HG03039 (cell line): ENCODE results near the gene SLC13A4.
"Not testable (repeated sequence)": the region's sequence is repeated elsewhere in the genome, so short reads cannot be mapped to it uniquely, and the experiment has no call there.

ENCODE experiments used
- ATAC-seq: cut with Tn5 transposase; IDR thresholded peaks from one replicate; pipeline ENCODE4 v1.9.1; 2021; ENCODE audit warnings: mild to moderate bottlenecking, moderate library complexity; ENCODE audit not compliant: unreplicated experiment

Gene SLC13A4, protein sequence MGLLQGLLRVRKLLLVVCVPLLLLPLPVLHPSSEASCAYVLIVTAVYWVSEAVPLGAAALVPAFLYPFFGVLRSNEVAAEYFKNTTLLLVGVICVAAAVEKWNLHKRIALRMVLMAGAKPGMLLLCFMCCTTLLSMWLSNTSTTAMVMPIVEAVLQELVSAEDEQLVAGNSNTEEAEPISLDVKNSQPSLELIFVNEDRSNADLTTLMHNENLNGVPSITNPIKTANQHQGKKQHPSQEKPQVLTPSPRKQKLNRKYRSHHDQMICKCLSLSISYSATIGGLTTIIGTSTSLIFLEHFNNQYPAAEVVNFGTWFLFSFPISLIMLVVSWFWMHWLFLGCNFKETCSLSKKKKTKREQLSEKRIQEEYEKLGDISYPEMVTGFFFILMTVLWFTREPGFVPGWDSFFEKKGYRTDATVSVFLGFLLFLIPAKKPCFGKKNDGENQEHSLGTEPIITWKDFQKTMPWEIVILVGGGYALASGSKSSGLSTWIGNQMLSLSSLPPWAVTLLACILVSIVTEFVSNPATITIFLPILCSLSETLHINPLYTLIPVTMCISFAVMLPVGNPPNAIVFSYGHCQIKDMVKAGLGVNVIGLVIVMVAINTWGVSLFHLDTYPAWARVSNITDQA

DNA sequence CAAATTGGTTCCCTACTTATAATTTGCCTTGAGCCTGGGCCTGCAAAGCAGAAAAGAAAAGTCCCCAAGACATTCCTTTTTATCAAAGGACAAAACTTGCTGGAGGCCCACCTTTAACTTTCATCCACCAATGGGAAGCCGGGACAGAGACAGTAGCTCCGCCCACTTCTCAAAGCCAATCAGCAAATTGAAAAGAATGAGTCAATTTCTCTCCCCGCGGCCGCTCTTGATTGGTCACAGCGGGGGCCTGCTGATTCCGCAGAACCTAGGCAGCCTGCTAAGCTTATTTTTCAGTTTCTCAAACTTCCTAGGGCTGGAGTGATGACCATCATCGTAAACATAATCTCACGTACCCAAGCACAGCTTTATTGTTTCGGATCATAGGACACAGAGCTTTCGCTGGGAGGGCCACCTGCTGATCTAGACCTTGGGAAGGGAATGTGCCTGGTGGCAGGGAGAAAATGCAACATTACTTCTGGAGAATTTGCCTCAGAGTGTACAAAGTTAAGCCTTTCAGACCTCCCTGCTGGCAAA is at the start of gene SLC13A4:
Gene SLC13A4, minus strand, starts transcription at position 51 of the 534 bp plus-strand sequence. CDS start 690 bp downstream, outside the sequence.
- ATAC-seq, result no peak

DNA sequence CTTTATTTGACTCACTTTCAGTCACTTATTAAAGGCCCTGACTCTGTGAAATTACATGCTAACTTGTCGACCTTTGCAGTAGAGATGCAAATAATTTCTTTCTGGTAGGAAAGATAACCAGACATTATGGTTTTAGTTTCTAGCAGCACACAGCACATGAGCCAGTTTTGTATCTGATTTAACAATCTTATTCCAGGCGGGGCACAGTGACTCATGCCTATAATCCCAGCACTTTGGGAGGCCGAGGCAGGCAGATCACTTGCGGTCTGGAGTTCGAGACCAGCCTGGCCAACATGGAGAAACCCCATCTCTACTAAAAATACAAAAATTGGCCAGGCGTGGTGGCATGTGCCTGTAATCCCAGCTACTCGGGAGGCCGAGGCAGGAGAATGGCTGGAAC is 47.9 kb upstream of the SLC13A4 start:
- not testable (repeated sequence) for ATAC-seq

DNA sequence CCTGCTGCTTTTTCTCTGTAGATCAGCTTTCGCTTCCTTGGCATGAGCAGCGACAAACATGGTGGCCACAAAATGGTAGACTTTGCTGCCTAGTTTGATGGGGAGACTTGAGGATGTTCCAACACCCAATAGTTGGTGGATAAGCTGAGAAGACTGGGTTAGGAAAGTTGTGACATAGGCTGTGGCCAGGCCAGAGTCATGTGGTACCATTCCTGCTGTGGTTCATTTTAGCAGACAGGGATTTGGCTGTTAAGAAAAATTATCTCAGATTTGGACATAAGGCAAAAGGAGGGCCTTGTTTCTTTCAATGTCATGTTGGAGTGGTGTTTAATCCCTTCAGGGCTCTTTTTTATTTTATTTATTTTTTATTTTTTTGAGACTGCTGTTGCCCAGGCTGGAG is 47.2 kb upstream of the SLC13A4 start:
- ATAC-seq, result no peak

DNA sequence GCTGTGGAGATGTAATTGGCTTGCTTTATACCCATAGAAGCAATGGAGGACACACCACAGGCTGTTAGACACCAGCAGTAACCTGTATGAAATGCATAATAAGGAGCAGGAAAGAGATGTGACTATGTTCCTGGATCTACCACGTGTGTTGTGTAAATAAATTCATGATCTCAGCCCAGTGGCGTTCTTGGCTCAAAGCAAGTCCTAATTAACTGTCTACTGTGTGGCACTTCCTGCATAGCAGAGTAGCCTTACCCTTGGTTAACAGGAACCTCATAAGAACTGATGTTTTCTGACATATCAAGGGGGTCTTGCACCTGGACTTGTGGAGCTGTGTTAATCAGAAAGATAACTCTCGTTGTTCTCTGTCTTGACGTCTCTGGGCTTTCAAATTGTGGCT is 46.3 kb upstream of the SLC13A4 start:
- no peak for ATAC-seq

DNA sequence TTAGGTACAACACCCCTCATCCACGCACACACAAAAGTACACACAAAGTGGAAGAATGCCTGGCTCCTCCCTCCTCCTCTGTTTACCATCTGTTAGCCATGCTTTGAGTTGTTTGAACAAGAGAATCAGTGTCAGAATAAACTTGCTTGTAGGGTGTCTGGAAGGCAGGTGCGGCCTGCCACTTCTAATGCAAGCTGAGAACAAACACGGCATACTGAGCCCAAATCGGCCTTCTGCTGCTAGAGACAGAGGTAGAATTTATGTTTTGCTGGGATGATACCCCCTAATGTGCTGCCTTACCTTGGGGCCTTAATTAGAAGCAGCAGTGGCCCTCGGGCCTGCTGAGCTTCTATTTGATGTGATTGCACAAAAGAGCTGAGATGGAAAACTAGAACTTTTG is 45.5 kb upstream of the SLC13A4 start:
- no peak for ATAC-seq

DNA sequence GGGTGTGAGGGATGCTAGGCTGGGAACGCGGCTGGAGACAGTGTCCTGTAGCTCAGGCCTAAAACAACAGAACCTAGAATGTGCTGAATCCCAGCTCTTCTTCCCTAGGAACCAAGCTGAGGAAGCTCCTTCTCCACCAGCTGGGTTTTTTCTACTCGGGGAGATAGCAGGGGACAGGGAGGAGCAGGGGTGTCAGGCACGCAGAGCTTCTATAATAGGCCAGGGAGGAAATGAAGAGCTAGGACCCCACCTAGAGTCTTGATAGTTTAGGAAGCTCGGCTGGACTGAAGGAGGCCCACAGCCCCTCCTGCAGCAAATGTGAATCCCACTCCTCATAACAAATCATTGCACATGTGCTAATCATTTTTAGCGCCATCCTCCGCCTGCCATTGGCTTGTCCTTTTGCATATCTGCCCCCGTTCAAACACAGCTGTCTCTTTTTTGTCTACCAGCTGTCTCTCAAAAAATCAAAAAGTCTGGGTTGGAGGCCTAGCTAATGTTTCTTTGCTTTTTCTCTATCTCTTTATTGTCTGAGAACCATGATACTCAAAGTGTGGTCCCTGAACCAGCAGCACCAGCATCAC is 44.7 kb upstream of the SLC13A4 start:
- ATAC-seq, result no peak

DNA sequence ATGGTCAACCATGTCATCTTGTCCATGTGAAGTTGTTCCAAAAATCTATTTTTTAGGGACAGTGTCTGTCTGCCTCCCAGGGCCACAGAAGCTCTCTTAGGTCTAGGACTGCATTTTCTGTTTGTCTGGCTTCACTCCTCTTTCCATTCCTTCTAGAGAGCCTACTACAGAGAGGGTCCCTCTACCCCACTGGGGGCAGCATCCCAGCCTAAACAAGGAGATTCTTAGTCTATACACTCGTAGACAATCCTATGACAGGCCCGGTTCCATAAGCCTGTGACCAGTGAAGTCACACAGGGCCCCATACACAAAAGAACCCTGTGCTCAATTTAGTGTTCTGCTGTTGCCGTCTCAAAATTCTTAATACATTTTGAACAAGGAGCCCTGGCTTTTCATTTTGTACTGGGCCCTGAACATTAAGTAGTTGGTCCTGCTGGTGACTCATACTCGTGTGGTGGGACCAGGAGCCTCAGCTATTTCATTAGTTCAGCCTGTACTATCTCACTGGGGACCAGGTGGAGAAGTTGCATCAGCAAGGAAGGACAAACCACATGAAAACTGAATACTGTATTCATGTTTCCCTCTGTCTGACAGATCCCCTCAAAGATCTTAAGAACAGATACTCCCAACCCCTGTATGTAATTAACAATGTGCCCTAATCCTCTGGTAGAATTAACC is 44.1 kb upstream of the SLC13A4 start:
- no peak for ATAC-seq

DNA sequence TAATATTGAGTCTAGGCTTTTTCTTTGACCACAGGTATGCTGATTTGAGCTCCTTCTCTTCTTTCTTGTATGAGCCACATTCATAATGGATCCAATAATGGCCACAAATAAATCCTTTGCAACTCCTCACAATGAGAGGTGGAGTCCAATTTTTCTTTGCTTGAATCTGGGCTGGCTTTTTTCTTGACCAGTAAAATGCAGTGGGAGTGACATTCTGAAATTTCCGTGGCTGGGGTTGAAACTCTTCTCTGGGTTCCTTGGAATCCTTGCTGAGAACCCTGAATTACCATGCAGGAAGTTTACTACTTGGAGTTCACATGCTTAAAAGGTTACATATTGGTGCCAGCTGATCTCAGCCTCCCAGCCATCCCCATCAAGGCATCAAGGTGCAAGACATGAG is 43.1 kb upstream of the SLC13A4 start:
- ATAC-seq, result no peak

DNA sequence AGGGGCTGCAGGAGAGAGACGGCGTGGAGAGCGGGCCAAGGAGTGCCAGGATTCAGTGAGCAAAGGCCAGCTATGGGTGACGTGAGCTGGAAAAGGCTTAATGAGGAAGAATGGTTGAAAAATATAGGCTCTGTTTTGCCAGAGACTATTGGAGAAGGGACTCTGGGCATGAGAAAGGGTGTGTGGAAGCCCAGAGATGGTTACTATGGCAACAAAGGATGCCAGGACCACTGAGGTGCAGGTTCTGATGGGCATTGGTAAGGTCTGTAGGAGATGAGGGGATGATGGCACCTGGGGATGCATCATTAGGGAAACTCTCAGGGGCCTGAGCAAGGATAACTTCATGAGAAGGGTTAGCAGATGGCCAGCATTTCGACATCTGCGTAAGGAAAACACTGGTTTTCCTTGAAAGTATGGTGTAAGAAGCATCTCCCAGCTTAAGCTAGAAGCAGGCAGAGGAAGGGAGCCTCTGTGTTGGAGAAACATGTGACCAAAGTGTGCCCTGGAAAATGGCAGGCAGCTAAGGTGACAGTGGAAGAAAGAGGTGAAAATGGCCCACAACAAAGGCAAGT is 42.2 kb upstream of the SLC13A4 start:
- ATAC-seq, result no peak

DNA sequence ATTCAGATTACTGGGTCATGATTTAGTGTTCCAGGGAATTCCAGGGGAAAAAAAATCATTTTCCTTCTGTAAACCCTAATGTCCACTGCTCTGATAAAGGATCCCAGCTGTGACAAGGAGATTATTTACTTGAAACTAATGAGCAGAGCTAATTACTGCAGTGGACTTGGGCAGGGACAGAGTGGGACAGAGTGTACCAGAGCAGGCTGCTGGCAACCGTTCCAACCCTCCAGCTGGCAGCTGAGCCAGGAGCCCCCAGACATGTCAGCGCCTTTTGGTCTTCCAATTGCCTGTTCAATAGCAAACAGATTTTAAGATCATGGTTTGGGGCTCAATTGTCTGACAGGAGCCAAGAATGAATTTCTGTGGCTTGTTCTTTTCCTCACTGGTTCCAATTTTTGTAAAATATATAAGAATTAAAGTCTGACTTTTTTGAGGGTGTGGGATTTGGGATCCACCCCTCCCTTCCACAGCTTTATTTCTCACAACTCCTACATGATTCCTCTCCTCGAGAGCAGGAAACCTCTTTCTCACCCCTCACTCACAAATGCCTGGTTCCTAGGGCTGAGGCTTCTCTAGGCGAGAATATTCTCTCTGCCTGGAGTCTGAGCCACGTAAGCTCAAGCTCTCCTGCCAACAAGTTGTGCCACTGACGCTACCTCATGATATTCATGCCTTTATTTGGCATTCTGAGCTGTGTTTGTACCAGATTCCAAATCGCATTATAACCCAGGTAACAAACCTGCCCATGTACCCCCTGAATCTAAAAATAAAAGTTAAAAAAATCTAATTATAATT is 41.2 kb upstream of the SLC13A4 start:
- ATAC-seq, result no peak

DNA sequence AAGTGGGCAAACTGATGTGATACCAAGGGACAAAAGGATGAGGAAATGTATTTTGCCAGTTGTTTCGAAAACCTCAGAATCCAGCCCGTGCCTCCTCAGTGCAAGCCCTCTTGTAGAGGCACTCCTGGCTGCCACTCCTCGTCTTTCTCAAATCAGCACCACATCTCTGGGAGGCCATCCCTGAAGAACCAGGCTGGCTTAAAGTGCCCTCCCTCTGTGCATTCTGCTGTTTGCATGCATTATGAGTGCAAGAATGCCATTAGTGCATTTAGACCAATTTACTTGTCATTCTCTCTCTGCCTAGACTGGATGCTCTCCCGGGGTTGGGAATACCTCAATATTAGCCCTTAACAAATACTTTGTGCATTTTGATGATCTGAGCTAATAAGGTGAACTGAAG is 40.5 kb upstream of the SLC13A4 start:
- no peak for ATAC-seq

DNA sequence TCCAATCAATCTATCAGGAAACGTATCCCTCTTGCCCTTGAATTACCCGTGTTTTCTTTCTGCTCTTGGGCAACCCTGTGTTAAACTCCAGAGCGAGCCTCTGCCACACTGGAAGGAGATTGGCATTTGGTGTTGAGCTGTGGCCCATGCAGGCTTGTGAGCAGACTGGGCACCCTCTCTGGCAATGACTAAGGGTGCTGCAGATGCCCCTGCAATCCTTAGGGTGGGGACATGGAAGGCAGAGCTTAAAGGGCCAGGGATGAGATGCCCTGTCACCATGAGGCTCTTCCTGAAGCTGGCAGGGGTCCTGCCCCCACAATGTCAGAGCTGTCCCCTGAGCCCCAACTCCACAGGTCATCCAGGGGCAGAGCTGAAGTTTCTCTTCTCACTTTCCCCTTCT is 40.1 kb upstream of the SLC13A4 start:
- no peak for ATAC-seq

DNA sequence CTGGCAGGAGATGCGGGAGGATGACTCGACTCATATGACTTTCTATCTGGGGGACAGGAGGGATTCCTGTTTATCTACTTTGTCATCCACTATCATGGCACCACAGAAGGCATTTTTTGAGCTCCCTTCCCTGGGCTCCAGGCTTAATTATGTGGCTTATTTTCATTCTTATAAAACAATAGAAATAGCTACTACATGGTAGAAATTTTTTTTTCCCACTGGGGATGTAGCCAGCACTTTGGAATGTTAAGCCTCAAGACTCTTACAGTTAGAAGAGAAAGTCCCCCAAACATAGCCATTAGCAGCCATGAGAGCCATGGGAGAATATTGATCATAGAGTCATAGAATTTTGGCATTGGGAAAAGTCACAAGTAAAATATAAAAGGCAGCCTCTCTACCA is 35.3 kb upstream of the SLC13A4 start:
- no peak for ATAC-seq

DNA sequence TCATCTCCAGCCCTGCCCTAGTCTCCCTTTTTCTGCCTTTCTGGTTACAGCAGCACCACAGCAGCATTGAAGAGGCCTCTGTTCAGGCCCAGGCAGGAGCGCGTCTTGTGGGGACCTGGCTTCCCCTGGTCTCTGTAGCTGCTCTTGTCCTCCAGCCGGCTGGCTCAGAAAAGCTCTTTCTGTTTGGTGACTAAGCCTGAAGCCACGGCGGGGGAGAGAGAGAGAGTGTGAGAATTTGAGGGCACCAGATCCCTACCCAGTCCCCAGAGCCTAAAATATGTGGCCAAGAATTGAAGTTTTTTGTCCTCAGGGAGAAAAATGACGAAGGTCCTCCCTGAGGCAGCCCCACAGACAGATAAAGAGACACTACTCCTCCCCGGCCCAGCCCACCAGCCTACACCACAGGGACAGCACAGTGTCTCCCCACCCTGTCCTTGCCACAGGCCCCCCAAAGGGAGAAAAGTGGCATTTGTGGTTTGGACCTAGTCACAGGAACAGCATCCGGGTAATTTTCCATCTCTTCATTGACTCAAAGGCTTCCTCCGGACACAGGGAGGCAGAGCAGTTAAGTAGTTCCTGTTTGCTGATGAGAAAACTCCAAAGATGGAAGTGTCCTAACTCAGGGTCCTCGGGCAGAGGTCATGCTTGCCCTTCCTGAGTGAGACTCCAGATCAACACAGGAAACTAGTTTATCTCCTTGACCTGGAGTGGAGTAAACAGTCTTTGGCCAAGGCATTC is 33.9 kb upstream of the SLC13A4 start:
- ATAC-seq, result no peak

DNA sequence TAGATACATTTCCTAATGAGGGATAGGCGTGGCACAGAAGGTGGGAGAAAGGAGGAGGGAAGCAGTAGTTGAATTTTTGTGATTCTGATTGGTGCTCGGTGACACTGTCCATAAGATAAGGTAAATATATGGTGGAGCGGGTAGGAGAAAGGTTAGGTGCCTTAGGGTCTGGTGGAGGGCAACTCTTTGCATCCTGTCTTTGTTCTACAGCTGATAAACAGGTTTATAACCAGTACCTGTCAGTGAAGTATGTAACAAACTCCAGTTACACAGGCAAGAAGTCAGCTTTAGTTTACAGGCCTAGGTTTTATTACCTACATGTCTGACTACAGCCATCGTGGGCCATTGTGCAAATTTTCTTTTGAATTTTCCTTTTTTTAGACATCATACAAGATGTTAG is 31.5 kb upstream of the SLC13A4 start:
- ATAC-seq, result no peak

DNA sequence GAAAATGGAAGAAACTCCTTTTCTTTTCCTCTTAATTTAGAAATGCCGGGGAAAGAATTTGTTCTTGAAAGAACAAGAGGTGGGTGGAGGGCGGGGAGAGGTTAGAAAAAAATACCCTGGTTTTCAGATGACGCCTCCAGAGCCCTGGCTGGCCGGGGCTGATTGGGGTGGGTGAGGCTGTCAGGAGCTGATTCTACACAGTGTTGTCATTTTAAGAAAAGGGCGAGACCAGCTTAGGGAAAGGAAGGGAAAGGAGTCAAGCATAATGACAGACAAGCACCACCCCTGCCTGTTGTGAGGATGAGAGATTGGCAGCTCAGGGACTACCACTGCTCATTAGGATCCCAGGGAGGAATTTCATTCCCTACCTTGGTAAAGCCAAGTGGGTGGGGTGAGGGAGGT is 30.5 kb upstream of the SLC13A4 start:
- no peak for ATAC-seq

DNA sequence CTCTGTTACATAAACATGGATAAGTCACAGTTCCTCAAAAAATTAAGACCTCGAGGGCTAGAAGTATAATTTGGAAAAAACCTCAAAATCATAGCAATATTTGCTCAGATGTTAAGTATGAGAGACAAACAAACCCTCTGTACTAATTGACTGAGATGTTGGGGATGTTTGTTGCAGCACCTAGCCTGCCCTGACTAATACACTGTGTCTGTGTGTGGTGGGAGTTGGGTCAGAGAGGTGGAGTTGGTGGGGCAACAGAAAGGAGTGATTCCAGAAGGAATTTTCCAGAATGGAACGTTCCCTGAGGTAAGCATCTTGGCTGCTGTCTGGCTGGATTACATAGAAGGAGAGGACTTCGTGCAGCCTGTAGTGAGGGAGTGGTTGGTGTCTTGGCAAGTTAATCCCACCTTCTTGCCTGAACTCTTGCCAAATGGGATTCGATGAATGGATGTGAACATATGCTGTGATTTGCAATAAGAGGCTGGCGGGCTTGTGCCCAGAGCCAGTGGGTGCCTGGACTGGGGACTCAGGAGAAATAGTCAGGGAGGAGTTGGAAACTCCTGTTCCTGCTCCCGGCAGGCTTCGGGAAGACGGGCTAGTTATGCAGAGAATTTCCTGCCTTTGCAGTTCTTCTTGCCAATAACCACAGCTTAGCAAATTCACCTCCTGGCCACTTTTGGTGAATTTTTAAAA is 29.9 kb upstream of the SLC13A4 start:
- ATAC-seq, result no peak

DNA sequence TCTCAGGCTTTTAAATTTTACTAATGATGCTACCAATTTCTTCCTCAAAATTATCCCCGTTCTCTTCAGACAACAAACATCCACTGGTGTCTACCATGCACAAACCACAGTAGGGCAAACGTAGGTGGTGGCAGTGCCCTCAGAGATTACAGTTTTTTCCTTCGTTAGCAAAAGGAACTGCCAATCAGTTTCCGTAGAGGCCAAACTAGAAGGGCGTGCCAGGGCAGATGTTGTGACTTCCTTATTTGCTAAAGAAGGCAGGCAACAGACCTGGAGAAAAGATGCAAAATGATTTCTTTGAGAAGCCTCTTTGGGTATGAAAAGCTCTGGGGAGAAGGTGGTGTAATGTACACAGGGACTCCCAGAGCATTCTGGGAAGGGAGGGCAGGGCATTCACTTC is 28.2 kb upstream of the SLC13A4 start:
- no peak for ATAC-seq

DNA sequence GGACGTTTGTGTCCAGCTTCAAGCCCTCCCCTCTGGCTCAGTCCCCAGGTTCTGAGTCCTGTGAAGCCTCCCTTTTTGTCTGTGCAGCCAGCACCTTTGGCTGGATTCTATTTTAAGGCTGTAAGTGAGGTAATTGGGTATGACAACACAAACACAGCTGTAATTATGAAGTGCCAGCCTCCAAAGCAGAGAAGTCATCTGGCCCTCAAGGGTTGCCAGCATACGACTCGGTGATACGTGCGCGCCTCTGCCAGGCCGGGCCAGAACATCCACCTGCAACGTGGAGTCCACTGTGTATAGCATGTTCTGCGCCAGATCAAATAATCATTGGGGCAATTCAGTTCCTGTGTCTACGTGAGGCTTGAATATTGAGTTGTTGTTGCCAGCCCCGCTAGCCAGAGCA is 27.4 kb upstream of the SLC13A4 start:
- no peak for ATAC-seq
